Testis (tissue), 3 donors: ENCODE measurements around the gene AARS2. TPM values are rescaled to one million over a fixed set of nuclear protein-coding genes. Genes with fewer than 3 reads are reported as not detected.
A peak's percentile ranks its signal among the peaks of the same experiment; 100 is the strongest.

Source experiments
- DNase-seq: peaks from one replicate; pipeline ENCODE4 v3.0.0-alpha.2; 2019
- H3K27ac ChIP-seq, 2 donors: fragments of 200-600 bp; sonication (generic); one replicate each; pipeline ENCODE4 v1.5.1; 2019
- H3K27me3 ChIP-seq: fragments of 200-600 bp; sonication (generic); one replicate; pipeline ENCODE4 v1.5.1; 2019
- H3K36me3 ChIP-seq: fragments of 200-600 bp; sonication (generic); one replicate; pipeline ENCODE4 v1.5.1; 2017; ENCODE audit warnings: low read depth; ENCODE audit errors: missing control alignments
- H3K4me1 ChIP-seq: fragments of 200-600 bp; sonication (generic); one replicate; pipeline ENCODE4 v1.5.1; 2019
- H3K4me3 ChIP-seq, 2 donors: fragments of 200-600 bp; sonication (generic); one replicate each; pipeline ENCODE4 v1.5.1; 2017 to 2019
- H3K9me3 ChIP-seq: fragments of 200-600 bp; sonication (generic); one replicate; pipeline ENCODE4 v1.5.1; 2017
- POLR2A ChIP-seq: fragments of 450-650 bp; IDR thresholded peaks from one replicate; pipeline ENCODE4 v1.6.1; 2017; ENCODE audit warnings: antibody characterized with exemption, mild to moderate bottlenecking, moderate library complexity
- WGBS, 2 donors: methylation state at CpG; one replicate each; pipeline ENCODE4 v1.1.5; 2018; 5-methylcytosine and 5-hydroxymethylcytosine counted together
- intact Hi-C: fragments of 100-400 bp; cut with DNase I; formaldehyde crosslinking; loops from one replicate; pipeline ENCODE4 v1.15.1; 2023; ENCODE audit warnings: low total_unique reads
- polyA plus RNA-seq: library from polyadenylated mRNA; stranded (reverse); fragments of 350-450 nt; fragmentation: Illumina TruSeq; extraction: RNeasy Lipid Tissue Mini Kit (QIAGEN cat#74804); gene quantifications from one replicate; pipeline ENCODE4 v1.2.3, GENCODE V29; 2014; ENCODE audit warnings: low read depth, low replicate concordance; ENCODE audit not compliant: insufficient read depth
- total RNA-seq, 2 donors: library from RNA; depleted of rRNA; stranded (reverse); fragments of >200 nt; gene quantifications; one replicate each; pipeline ENCODE4 v1.2.3, GENCODE V29; 2016
- TF ChIP-seq, protein P1 (sequence below), 3 experiments: fragments of 450-650 bp in 2 of 3; fragments of 200-600 bp in 1 of 3; sonication (generic) in 1 of 3; IDR thresholded peaks; one replicate each; pipeline ENCODE4 v1.5.1; 2016 to 2019; ENCODE audit warnings: antibody characterized with exemption in 3 of 3, mild to moderate bottlenecking in 2 of 3, moderate library complexity in 1 of 3

The AARS2 gene
- total and polyA plus RNA-seq, 3 donors from 2014 or later: 6.2 to 14.6 (median 13.4) TPM

DNA sequence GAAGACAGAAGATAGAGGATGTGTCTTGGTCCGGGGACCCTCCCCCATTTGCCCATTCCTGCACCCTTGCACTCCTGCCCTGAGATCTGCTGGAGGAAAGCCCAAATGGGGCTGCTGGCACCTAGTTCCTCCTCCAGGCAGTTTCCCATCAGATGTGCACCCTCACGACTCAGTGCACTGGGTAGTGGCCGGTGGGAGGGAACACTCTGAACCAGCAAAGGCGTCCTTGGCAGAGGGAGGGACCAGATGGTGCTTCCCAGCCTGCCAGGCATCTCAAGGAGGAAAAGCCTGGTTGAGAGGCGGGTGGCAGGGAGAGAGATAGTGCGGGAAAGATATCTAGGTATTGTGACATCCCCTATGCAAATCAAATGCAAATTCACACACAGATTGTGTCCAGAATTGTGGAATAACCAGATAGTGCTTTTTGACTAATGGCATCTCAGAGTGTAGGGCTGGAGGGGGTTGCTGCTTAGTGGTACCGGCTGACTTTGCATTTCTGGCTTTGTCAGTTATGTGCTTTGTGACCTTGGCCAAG is 23.4 kb downstream of the AARS2 start:
- H3K27ac ChIP-seq: no peak overlapping the region
- no peaks in the 10 kb centered on the region for H3K4me1 ChIP-seq
- intact Hi-C loops: no loop called here
- H3K27me3 ChIP-seq: no peaks in the 10 kb centered on the region
- no peaks in the 10 kb centered on the region for H3K36me3 ChIP-seq
- WGBS, 2 donors: 48 to 52% methylated on average over 5 to 7 of the region's 7 CpGs
- no peak for TF ChIP-seq POLR2A
- TF ChIP-seq, protein P1, sequence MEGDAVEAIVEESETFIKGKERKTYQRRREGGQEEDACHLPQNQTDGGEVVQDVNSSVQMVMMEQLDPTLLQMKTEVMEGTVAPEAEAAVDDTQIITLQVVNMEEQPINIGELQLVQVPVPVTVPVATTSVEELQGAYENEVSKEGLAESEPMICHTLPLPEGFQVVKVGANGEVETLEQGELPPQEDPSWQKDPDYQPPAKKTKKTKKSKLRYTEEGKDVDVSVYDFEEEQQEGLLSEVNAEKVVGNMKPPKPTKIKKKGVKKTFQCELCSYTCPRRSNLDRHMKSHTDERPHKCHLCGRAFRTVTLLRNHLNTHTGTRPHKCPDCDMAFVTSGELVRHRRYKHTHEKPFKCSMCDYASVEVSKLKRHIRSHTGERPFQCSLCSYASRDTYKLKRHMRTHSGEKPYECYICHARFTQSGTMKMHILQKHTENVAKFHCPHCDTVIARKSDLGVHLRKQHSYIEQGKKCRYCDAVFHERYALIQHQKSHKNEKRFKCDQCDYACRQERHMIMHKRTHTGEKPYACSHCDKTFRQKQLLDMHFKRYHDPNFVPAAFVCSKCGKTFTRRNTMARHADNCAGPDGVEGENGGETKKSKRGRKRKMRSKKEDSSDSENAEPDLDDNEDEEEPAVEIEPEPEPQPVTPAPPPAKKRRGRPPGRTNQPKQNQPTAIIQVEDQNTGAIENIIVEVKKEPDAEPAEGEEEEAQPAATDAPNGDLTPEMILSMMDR (IDR thresholded peaks at IDR 0.05): no peak
- no peak overlapping the region for H3K4me3 ChIP-seq
- peak; percentile 33 for DNase-seq
- H3K9me3 ChIP-seq: no peaks in the 10 kb centered on the region

DNA sequence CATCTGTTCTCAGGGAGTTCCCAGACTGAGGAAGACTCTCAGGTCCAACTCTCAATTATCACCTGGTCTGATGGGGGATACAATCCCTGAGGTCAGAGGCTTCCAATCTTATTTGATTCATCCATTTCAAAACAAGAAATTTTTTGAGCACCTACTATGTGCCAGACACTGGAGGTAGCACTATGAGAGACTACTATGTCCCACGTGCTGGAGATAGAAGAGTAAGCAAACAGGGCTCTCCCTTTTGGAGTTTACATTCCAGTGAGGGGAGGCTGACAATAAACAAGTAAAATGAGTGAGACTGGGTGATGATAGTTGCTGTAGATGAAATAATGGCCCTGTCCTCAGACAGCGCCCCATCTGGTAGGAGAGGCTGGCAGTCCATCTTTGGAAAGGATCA is 26.4 kb downstream of the AARS2 start:
- intact Hi-C loops: no loop called here

DNA sequence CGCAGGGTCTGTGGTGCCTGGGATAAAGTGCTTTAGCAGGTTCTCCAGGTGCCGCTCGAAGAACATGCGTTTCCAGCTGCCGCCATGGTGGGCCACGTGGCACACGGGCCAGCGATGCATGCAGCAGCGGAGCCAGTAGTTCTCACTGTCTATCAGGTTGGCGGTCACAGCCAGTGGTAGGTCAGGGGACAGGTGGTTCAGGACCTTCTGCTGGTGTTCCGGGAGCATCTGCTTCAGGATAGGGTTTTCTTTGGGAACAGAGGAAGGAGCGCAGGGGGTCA is 26.9 kb downstream of the AARS2 start:
- Histone ChIP-seq H3K4me1 (no peaks in the 10 kb centered on the region), H3K4me3 (peak overlapping the region in 1 of 2 donors; percentile 11), H3K36me3 (no peaks in the 10 kb centered on the region), H3K9me3 (no peaks in the 10 kb centered on the region), H3K27ac (no peak overlapping the region), H3K27me3 (no peaks in the 10 kb centered on the region)
- WGBS, 2 donors: 65% methylated on average over 9 to 12 of the region's 12 CpGs
- intact Hi-C loops: no loop called here
- TF ChIP-seq POLR2A: no peak
- TF ChIP-seq, protein P1 (IDR thresholded peaks at IDR 0.05): no peak
- DNase-seq: no peak

More for the DNA sequence above, 26.4 kb downstream of the AARS2 start:
- TF ChIP-seq POLR2A: no peak
- TF ChIP-seq, protein P1 (IDR thresholded peaks at IDR 0.05): no peak
- Histone ChIP-seq H3K9me3 (no peaks in the 10 kb centered on the region), H3K27me3 (no peaks in the 10 kb centered on the region), H3K36me3 (no peaks in the 10 kb centered on the region), H3K4me1 (no peaks in the 10 kb centered on the region), H3K27ac (no peak overlapping the region), H3K4me3 (no peak overlapping the region)
- no peak for DNase-seq
- WGBS, 2 donors: 59 to 67% methylated on average over 2 of the region's 2 CpGs

DNA sequence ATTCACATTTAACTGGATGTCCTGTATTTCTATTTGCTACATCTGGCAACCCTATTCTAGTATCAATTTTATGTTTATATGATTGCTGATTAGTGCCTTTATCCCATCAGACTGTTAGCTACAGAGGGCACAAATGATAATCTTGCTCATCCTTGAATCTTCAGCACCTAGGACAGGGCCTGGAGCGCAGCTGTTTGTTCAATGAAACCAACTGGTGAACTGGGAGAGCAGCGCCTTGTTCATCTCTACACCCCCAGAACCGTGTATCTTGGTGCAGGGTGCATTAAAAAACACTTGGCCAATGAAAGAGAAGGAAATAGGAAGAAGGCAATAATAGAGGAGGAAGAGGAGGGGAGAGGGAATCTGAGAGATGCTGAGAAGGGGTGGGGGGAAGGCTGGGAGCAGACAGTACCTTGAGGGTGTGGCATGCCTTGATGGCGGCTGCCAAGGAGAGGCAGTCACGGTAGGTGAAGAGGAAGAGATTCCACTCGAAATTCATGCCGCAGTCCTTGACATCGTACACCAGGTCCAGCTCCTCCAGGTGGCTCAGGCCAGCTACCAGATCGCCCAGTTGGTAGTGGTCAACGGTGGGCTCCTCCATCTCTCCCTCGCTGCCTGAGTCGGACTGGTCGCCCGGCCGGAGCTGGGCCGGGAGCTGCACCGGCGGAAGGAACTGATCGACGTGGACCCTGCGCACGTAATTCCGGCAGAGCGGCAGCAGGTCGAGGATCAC is 27.4 kb downstream of the AARS2 start:
- Histone ChIP-seq H3K9me3 (no peaks in the 10 kb centered on the region), H3K36me3 (no peaks in the 10 kb centered on the region), H3K27ac (no peak overlapping the region), H3K4me3 (peak overlapping the region in 1 of 2 donors; percentile 11), H3K4me1 (no peaks in the 10 kb centered on the region), H3K27me3 (no peaks in the 10 kb centered on the region)
- intact Hi-C loops: no loop called here
- 43 to 72% methylated on average over 5 to 25 of the region's 25 CpGs for WGBS, 2 donors
- DNase-seq: no peak
- TF ChIP-seq, protein P1 (IDR thresholded peaks at IDR 0.05): no peak
- TF ChIP-seq POLR2A: no peak

DNA sequence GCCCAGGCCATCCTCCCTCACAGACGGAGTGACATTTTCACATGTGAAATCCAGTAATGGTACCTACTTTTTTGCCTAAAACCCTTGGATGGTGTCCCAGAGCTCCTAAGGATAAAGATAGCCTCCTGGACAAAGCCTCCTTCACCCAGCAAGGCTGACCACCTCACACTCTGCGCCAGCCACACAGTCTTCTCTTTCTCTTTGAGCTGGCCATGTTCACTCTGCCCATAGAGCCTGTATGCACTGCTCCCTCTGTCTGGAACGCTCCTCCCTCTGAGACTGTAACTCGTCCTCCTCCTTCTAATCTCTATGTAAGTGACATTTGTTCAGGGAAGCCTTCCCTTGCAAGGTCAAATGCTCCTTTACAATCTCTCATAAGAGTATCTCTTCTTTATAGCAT is 28.3 kb downstream of the AARS2 start:
- no peak for TF ChIP-seq POLR2A
- TF ChIP-seq, protein P1 (IDR thresholded peaks at IDR 0.05): no peak
- H3K27ac ChIP-seq: no peak overlapping the region
- H3K4me3 ChIP-seq: no peak overlapping the region
- H3K9me3 ChIP-seq: no peaks in the 10 kb centered on the region
- H3K36me3 ChIP-seq: no peaks in the 10 kb centered on the region
- intact Hi-C loops: no loop called here
- 64 to 76% methylated on average over 4 of the region's 4 CpGs for WGBS, 2 donors
- H3K27me3 ChIP-seq: no peaks in the 10 kb centered on the region
- no peak for DNase-seq
- H3K4me1 ChIP-seq: no peaks in the 10 kb centered on the region
